ENCODE results near the gene CLEC16A. TPM values are rescaled to one million over a fixed set of nuclear protein-coding genes. Genes with fewer than 3 reads are reported as not detected.

The CLEC16A gene
- total RNA-seq, 1 donor from 2014 or later: 15.8 TPM

GRCh38 chr16:10989559-10989958, 45.2 kb downstream of the CLEC16A start:
- Histone ChIP-seq H3K4me3 (ENCODE audit: low read depth, low read length) (no peak overlapping the region), H3K27me3 (ENCODE audit: control insufficient read depth, insufficient read depth, low read length) (no peaks in the 10 kb centered on the region), H3K36me3 (ENCODE audit: control insufficient read depth, insufficient read depth, low read length) (peaks cover 2% of the 10 kb centered on the region)
- TF ChIP-seq CTCF (IDR thresholded peaks at IDR 0.05; ENCODE audit: insufficient read depth, low read length, severe bottlenecking): no peak
- DNase-seq (ENCODE audit: low read depth) (no peak), FAIRE-seq (no peak)

DNA sequence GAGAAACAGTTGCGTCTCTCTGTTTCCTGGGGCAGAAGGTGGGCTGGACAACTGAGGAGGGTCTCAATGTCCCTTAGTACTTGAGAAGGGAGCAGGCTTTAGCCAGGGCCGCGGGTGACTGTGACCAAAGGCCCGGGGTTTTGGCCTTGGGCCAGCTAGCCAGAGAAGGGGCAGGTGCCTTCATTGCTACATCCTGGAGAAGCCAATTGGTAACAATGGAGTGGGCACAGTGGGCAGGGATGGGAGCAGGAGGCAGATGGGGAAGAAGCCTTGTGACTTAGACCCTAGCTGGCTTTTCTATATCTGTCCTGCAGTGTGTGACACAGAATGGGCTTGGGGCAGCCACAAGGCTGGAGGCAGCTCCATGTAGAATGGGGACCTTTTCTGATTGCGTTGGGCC, 46.0 kb downstream of the CLEC16A start:
- no peak for TF ChIP-seq CTCF (IDR thresholded peaks at IDR 0.05; ENCODE audit: insufficient read depth, low read length, severe bottlenecking)
- no peak for DNase-seq (ENCODE audit: low read depth)

DNA sequence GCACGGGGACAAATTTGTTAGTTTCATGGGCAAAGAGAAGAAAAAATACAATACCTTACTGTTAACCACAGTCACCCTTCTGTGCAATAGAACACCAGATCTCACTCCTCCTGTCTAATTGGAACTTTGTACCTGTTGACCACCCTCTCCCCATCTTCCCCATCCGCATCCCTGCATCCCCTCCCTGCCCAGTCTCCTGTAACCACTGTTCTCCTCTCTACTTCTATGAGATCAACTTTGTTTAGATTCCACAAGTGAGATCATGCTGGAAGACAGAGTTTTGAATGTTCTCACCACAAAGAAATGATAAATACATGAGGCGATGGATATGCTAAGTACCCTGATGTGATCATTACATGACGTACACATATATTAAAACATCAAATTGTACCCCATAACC, 47.7 kb downstream of the CLEC16A start:
- DNase-seq (ENCODE audit: low read depth) (peak; percentile 40), FAIRE-seq (no peak)
- TF ChIP-seq CTCF (IDR thresholded peaks at IDR 0.05; ENCODE audit: insufficient read depth, low read length, severe bottlenecking): no peak
- Histone ChIP-seq H3K4me3 (ENCODE audit: low read depth, low read length) (no peak overlapping the region), H3K27me3 (ENCODE audit: control insufficient read depth, insufficient read depth, low read length) (no peaks in the 10 kb centered on the region), H3K36me3 (ENCODE audit: control insufficient read depth, insufficient read depth, low read length) (peaks cover 5% of the 10 kb centered on the region)

More for the DNA sequence above, 46.0 kb downstream of the CLEC16A start:
- Histone ChIP-seq H3K27me3 (ENCODE audit: control insufficient read depth, insufficient read depth, low read length) (no peaks in the 10 kb centered on the region), H3K4me3 (ENCODE audit: low read depth, low read length) (no peak overlapping the region), H3K36me3 (ENCODE audit: control insufficient read depth, insufficient read depth, low read length) (peaks cover 2% of the 10 kb centered on the region)
- FAIRE-seq: no peak

GRCh38 chr16:10992797-10993196, 48.4 kb downstream of the CLEC16A start:
- Histone ChIP-seq H3K36me3 (ENCODE audit: control insufficient read depth, insufficient read depth, low read length) (peaks cover 5% of the 10 kb centered on the region), H3K4me3 (ENCODE audit: low read depth, low read length) (no peak overlapping the region), H3K27me3 (ENCODE audit: control insufficient read depth, insufficient read depth, low read length) (no peaks in the 10 kb centered on the region)
- peak; percentile 83 for DNase-seq (ENCODE audit: low read depth)
- FAIRE-seq: no peak
- no peak for TF ChIP-seq CTCF (IDR thresholded peaks at IDR 0.05; ENCODE audit: insufficient read depth, low read length, severe bottlenecking)

DNA sequence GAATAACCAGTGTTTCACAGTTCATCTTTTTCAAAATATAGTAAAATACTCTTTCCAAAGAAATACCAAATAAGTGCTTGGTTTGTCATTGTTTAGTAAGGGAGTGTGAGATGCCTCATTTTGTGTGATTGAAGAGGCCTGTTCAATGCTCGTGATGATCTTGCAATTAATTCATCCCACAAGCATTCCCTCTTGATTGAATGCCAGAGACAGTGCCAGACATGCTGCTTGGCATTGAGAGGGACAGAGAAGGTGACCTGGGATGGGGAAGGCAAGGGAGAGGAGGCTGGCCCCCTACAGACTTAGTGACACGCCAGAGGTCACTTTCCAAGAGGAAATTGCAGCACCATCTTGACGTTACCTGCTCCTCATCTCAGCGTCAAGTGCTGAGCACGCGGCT, 49.3 kb downstream of the CLEC16A start:
- no peak for DNase-seq (ENCODE audit: low read depth)
- H3K4me3 ChIP-seq (ENCODE audit: low read depth, low read length): no peak overlapping the region
- no peak for TF ChIP-seq CTCF (IDR thresholded peaks at IDR 0.05; ENCODE audit: insufficient read depth, low read length, severe bottlenecking)
- FAIRE-seq: no peak
- no peaks in the 10 kb centered on the region for H3K27me3 ChIP-seq (ENCODE audit: control insufficient read depth, insufficient read depth, low read length)
- H3K36me3 ChIP-seq (ENCODE audit: control insufficient read depth, insufficient read depth, low read length): peaks cover 3% of the 10 kb centered on the region

GRCh38 chr16:10994571-10994970, 50.2 kb downstream of the CLEC16A start:
- TF ChIP-seq CTCF (IDR thresholded peaks at IDR 0.05; ENCODE audit: insufficient read depth, low read length, severe bottlenecking): no peak
- Histone ChIP-seq H3K4me3 (ENCODE audit: low read depth, low read length) (no peak overlapping the region), H3K36me3 (ENCODE audit: control insufficient read depth, insufficient read depth, low read length) (peaks cover 3% of the 10 kb centered on the region), H3K27me3 (ENCODE audit: control insufficient read depth, insufficient read depth, low read length) (no peaks in the 10 kb centered on the region)
- DNase-seq (ENCODE audit: low read depth) (no peak), FAIRE-seq (no peak)

Measured in bronchial epithelial cell (primary cell).